Fibroblast of skin of right biceps (primary cell): Measurements from ENCODE around the gene DYRK4.

Source experiments
- DNase-seq: peaks from one replicate; pipeline ENCODE4 v3.0.0-alpha.2; 2013

The DYRK4 gene

DNA sequence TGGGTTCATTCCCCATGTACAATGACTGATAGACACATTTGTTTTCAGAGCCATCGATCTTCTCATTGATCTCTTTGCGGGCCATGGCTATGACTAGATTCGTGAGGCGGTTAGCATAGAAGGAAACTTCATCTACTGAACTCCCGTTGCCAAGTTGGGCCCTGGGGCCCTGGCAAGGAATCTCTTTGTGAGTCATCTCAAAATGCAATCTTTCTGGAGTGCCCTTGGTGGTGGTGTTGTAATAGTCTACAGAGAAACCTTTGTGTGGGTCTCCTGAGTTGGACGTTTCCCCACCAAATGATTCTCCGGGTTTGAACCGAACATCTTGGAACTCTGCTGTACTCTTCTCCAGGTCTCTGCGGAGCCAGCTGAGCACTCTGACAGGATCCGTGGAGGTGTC, 66.4 kb downstream of the DYRK4 start:
- no peak for DNase-seq

DNA sequence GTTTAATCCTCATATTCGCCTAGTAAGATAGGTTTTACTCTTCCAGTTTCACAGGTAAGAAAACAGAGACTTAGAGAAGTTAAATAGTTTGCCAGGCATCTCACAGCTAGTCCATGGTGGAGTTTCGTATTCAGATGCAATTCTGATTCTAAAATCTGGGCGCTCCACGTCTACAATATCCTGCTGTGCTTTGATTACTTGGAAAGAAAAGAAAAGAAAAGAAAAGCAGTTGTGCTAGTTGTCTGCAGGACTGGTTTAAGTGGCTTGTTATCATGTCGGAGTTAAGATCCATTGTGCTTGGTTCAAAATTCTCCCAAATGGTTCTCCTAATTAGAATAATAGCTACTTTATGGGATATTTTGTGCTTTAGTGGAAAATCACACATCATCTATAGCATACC, 68.3 kb downstream of the DYRK4 start:
- no peak for DNase-seq

DNA sequence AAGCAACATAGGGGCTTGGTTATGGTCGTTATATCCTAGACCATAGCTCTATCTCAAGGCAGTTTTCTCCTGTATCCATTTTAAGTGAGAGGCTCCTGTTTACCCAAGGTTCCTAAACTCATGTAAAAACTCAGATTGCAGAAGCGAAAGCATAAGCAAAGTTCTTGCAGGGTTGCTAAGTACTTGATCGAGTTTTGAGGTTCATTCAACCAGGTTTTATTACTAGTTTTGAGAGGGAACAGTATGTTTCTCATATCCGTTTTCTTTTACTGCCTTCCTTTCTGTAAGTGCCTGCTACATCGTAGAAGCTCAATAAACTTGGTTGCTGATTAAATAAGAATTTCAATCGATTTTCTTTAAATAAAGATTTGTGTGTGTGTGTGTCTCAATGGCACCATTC, 81.7 kb downstream of the DYRK4 start:
- no peak for DNase-seq

DNA sequence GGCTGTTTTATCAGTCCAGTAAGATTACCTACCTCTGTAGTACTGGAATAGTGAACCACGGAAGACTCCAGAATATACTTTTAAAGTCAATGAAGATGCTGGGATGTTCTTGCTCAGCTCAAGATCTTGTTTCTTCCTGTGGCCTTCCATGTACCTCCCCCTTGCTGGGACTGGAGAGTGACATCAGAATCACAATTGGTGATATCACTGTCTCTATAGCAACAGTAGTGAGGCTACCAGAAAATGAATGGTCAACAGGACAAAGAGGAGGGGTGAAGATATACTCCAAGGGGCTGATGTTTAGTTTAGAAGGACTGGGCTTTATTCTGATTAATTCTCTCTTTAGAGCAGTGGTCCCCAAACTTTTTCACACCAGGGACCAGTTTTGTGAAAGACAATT, 83.0 kb downstream of the DYRK4 start:
- no peak for DNase-seq

DNA sequence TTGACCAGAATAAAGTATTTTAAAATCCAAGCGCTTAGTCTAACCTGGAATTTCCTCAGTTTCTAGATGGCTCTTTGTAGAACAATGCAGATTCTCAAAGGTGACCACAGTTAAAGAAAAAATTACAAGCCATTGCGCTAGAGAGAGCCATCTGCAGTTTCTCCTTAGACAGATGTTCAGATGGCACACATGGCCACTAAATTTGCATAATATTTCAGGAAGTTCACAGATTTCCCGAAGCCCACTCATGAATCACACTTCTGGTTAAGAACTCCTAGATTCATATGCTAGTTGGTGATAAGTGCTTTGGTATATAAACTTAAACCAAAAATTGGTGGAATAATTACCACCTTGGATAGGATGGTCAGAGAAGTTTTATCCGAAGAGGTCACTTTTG, 86.1 kb downstream of the DYRK4 start:
- no peak for DNase-seq

DNA sequence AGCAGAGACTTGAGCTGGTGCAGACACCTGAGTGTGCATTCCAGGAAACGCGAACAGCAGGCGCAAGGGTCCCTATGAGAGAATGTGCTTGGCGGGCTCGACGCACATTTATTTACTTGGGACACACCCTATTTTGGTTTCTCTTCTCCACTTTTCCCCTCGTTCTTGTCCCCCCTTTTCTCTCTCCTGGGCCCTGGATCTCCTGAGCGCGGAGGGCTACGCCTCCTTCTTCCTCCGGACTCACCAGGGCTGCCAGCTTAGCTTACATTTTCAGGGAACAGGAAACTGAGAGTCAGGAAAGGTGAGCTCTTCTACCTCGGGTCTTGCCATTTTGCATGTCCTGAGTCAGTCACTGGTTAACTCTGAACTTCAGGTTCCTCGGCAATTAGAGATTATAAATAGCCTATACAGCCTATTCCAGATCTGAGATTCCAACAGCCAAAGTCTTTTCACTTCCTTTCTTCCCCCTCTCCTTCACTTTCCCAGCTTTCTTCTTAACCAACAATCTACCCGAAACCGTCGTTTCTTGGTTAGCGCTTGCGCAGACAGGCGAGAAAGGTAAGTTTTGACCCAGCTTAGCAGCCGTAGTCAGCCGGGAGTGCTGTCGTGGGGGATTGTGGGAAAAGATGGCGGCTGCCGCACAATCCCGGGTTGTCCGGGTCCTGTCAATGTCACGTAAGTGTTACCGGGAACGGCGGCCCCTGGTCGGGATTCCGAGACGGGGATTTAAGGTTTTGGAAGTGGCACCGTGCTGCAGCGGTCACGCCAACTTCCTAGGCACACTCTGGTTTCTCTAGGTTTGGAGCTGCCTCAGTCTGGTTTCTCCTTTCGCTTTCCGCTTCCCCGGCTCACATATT, 86.7 kb downstream of the DYRK4 start, which contains the start of the genes AKAP3 and NDUFA9:
TSS of gene AKAP3 (minus strand) at position 551 of the 857 bp plus-strand sequence. CDS start 10,855 bp downstream, outside the sequence.
TSS of gene NDUFA9 (plus strand) at position 614 of the 857 bp plus-strand sequence. CDS start at position 627, 13 bp downstream.
- peak; percentile 85 for DNase-seq

DNA sequence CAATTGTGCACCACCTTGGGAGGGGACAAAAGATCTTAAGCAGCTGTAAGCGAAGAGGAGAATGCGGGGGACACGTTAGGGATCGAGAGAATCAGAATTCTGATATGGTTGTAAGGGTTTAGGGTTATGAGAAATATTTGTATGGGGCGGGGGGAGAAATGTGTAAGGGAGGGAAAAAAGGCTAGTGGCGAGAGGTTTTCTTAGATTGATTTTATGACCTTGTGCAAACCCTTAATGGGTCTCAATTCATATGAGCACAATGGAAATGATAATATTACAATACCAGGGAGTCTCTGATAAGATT, 87.3 kb downstream of the DYRK4 start:
- DNase-seq, result no peak

DNA sequence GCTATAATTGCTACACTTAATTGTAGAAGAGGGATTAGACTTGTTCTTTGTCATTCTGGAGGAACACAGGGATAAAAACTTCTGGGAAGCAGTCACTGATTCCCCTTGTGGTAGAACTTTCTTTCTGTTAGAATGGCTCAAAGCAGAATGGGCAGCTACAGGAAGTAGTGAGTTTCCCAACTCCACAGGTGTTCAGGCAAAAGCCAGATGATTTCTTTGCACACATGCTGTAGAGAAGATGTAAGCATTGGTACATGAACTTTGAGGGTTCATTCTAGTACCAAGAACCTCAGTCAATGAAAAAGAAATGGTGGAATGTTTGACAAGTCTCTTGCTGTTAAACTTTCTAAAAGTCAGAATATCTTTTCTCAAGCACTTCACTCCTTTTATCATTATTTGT, 91.2 kb downstream of the DYRK4 start:
- no peak for DNase-seq

DNA sequence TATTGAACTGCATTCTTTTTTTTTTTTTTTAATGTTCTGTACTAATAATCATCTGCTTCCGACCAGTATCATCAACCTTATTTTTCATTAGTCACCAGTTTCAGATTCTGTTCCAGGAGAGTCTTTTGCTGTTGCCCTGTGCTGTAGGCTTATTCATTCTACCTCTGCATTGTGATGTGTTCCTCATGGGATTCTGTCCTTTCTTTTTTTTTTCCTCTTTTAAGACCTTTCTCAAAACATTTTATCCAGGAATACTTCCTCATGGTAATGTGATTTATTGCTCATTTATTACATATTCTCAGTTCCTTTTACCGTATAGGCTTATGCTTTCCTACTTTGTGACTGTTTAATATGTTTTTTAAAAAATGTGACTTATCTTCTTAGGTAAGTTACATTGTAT, 91.7 kb downstream of the DYRK4 start:
- DNase-seq, result no peak
